GM13977 (cell line): Measurements from ENCODE around the gene CA6.
"Not testable (repeated sequence)": the region's sequence is repeated elsewhere in the genome, so short reads cannot be mapped to it uniquely, and the experiment has no call there.

Experiments
- DNase-seq: peaks from one replicate; pipeline ENCODE4 v3.0.0; 2012; ENCODE audit warnings: low spot score
- in situ Hi-C: fragments of 300-500 bp; cut with MboI; formaldehyde crosslinking; loops from one replicate; pipeline ENCODE4 v1.12.0; 2022; ENCODE audit warnings: low sequenced_read_pairs, low pct_unique_long_range_greater_than_20kb, mixed read lengths, inconsistent platforms; ENCODE audit not compliant: unreplicated experiment
- TF ChIP-seq, protein P1 (sequence below): IDR thresholded peaks from 2 replicates; pipeline ENCODE4 v1.5.1; 2012; ENCODE audit warnings: mild to moderate bottlenecking, control low read depth; ENCODE audit not compliant: insufficient read depth; ENCODE audit errors: extremely low read depth, missing control alignments

Gene CA6

DNA sequence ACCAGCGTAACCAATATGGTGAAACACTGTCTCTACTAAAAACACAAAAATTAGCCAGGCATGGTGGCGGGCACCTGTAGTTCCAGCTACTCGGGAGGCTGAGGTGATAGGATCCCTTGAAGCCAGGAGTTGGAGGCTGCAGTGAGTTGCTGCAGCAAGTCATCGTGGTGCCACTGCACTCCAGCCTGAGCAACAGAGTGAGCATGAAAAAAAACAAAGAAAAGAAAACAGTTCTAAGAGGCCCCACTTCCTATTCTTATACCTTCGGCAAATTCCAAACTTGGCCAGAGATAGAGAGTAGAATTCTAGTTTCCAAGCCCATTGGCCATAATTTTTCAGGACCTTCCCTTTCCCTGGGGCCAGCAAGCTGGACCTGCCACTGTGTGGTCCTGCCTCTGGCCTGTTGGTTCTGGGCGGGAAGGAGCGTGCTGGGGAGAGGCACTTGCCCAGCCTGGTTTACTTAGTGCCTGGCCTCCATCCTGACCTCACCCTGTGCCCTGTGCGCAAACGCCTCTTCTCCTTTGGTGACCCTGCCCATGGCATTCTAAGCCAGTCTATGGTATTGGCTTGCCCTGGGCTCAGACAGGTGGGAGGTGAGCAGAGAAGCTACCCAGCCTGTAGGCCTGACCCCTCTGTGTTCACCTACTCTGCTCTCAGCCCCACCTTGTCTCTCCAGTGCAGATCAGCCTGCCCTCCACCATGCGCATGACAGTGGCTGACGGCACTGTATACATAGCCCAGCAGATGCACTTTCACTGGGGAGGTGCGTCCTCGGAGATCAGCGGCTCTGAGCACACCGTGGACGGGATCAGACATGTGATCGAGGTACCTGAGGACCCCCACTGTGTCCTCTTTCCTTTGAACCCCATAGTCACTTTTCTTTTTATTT lies 11.0 kb downstream of the CA6 start:
- no peak for DNase-seq
- TF ChIP-seq, protein P1, sequence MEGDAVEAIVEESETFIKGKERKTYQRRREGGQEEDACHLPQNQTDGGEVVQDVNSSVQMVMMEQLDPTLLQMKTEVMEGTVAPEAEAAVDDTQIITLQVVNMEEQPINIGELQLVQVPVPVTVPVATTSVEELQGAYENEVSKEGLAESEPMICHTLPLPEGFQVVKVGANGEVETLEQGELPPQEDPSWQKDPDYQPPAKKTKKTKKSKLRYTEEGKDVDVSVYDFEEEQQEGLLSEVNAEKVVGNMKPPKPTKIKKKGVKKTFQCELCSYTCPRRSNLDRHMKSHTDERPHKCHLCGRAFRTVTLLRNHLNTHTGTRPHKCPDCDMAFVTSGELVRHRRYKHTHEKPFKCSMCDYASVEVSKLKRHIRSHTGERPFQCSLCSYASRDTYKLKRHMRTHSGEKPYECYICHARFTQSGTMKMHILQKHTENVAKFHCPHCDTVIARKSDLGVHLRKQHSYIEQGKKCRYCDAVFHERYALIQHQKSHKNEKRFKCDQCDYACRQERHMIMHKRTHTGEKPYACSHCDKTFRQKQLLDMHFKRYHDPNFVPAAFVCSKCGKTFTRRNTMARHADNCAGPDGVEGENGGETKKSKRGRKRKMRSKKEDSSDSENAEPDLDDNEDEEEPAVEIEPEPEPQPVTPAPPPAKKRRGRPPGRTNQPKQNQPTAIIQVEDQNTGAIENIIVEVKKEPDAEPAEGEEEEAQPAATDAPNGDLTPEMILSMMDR: no peak
- in situ Hi-C loops: no loop called here

DNA sequence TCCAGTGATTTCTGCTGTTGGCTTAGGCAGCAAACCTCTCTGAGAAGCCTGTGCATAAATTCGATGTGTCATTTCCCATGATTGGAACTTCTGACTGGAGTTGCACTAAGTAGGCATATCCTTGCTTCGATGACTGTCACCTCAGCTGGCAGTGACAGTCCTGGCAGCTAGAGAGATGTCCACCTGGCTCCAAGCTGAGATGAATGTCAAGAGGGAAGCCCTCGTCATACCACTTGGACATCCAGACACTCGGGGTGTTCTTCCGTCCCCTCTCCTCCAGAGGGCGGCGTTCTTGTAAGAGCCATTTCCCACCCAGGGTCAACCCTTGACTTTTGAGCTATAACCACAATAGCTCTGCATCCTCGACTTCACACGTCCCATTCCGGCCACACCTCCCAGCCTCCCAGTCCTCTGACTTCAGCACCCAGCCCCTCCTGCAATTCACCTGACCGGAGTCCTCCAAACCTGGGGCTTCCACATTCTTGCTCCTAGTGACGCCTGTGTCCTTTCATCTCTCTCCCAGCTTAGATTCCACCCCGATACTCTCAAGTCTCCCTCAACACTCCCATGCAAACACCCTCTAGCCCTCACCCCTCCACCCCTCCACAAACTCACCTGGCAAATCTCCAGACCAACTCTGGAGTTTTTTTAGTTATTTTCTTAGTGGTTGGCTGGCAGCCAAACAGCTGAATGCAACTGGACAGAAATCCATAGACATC lies 17.3 kb downstream of the CA6 start:
- TF ChIP-seq, protein P1: peak; percentile 60
- in situ Hi-C loops: no loop called here
- peak; percentile 77 for DNase-seq

DNA sequence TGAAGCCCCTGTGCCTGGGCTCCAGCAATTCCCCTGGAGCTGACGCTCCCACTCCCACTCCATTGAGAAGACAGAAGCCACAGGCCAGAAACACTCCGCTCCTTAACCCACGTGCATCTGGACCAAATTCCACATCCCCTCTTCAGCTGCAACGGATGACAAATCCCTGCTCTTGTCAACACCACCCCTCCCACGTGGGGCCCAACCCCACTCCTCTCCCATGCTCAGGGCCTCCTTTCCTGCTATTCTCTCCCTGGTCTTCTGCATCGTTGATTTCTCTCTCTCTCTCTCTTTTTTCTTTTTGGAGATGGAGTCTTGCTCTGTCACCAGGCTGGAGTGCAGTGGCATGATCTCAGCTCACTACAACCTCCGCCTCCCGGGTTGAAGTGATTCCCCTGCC lies 18.3 kb downstream of the CA6 start:
- TF ChIP-seq, protein P1: no peak
- DNase-seq: no peak
- in situ Hi-C loops: no loop called here

DNA sequence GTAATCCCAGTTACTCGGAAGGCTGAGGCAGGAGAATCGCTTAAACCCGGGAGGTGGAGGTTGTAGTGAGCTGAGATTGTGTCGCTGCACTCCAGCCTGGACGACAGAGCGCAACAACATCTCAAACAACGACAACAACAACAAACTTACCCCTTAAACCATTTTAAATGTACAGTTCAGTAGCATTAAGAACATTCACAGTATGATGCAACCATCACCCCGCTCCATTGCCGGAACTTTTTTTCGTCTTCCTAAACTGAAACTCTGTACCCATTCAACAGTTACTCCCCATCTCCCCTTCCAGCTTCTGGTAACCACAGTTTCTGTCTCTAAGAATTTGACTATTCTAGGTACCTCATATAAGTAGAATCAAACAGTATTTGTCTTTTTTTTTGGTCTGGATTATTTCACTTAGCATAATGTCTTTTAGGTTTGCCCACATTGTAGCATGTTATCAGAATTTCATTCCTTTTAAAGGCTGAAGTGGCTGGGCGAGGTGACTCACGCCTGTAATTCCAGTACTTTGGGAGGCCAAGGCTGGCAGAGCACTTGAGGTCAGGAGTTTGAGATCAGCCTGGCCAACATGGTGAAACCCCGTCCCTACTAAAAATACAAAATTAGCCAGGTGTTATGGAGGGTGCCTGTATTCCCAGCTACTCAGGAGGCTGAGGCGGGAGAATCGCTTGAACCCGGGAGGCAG lies 19.6 kb downstream of the CA6 start:
- DNase-seq: no peak
- TF ChIP-seq, protein P1: no peak
- in situ Hi-C loops: no loop called here

DNA sequence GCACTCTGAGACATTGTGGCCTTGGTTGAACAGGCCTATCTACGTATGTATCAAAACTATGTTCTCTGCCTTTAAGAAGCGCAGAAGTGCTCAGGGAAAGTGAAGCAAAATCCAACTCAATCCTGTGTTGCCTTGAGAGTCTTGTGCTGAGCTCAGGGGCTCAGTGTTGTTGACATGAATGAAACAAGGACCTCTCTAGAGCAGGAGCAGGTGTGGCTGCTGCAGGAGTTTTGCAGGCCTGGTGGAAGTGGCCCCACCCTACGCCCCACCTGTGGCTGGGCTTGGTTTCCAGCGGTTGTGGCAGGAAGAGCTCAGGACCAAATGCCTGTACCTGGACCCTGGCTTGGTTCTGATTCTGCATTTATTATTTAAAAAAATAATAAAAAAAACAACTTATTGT lies 20.9 kb downstream of the CA6 start:
- DNase-seq: no peak
- in situ Hi-C loops: no loop called here
- TF ChIP-seq, protein P1: no peak

DNA sequence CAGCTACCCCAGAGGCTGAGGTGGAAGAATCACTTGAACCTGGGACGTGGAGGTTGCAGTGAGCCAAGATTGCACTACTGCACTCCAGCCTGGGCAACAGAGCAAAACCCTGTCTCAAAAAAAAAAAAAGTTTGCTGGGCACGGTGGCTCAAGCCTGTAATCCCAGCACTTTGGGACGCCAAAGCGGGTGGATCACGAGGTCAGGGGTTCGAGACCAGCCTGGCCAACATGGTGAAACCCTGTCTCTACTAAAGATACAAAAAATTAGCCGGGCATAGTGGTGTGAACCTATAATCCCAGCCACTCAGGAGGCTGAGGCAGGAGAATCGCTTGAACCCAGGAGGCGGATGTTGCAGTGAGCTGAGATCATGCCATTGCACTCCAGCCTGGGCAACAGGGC lies 23.2 kb downstream of the CA6 start:
- in situ Hi-C loops, DNase-seq: not testable (repeated sequence)
